Tibial nerve (tissue), 4 donors: ENCODE measurements around the gene HRCT1. TPM values are rescaled to one million over a fixed set of nuclear protein-coding genes. Genes with fewer than 3 reads are reported as not detected.

Experiments used
- DNase-seq, 2 donors: peaks; one replicate each; pipeline ENCODE4 v3.0.0-alpha.2; 2019; ENCODE audit warnings: low spot score in 2 of 2
- H3K27ac ChIP-seq, 4 donors: fragments of 200-600 bp; sonication (generic) in 3 of 4; one replicate each; pipeline ENCODE4 v1.5.1; 2017 to 2019; ENCODE audit warnings: mild to moderate bottlenecking in 1 of 4
- H3K27me3 ChIP-seq, 2 donors: fragments of 200-600 bp; sonication (generic) in 1 of 2; one replicate each; pipeline versions ENCODE4 v1.5.1 to v1.6.0; 2017 to 2019
- H3K36me3 ChIP-seq, 3 donors: fragments of 200-600 bp; sonication (generic); one replicate each; pipeline ENCODE4 v1.5.1; 2018 to 2019
- H3K4me1 ChIP-seq, 4 donors: fragments of 200-600 bp; sonication (generic) in 3 of 4; one replicate each; pipeline ENCODE4 v1.5.1; 2017 to 2019
- H3K4me3 ChIP-seq, 4 donors: fragments of 200-600 bp; sonication (generic) in 3 of 4; one replicate each; pipeline ENCODE4 v1.5.1; 2017 to 2019; ENCODE audit warnings: mild to moderate bottlenecking in 1 of 4, moderate library complexity in 1 of 4
- H3K9me3 ChIP-seq, 4 donors: fragments of 200-600 bp; sonication (generic) in 3 of 4; one replicate each; pipeline ENCODE4 v1.5.1; 2017 to 2019
- CTCF ChIP-seq, 5 experiments: fragments of 200-600 bp in 3 of 5; fragments of 450-650 bp in 2 of 5; sonication (generic) in 3 of 5; IDR thresholded peaks; one replicate each; pipeline ENCODE4 v1.5.1; 2016 to 2019; ENCODE audit warnings: antibody characterized with exemption in 5 of 5, mild to moderate bottlenecking in 3 of 5, moderate library complexity in 2 of 5
- EP300 ChIP-seq, 2 donors: sonication (generic); formaldehyde crosslinking; IDR thresholded peaks; one replicate each; pipeline ENCODE4 v1.6.1; 2017; ENCODE audit warnings: antibody characterized with exemption in 2 of 2, mild to moderate bottlenecking in 1 of 2
- POLR2A ChIP-seq, 2 donors: fragments of 450-650 bp; IDR thresholded peaks; one replicate each; pipeline ENCODE4 v1.6.1; 2017; ENCODE audit warnings: antibody characterized with exemption in 2 of 2, mild to moderate bottlenecking in 2 of 2, moderate library complexity in 2 of 2
- WGBS, 2 donors: methylation state at CpG; one replicate each; pipeline ENCODE4 v1.1.5; 2018; 5-methylcytosine and 5-hydroxymethylcytosine counted together
- total RNA-seq, 4 donors: library from RNA; depleted of rRNA; stranded (reverse); fragments of >200 nt; gene quantifications; one replicate each; pipeline ENCODE4 v1.1.0, GENCODE V29; 2016

The HRCT1 gene
- total RNA-seq, 4 donors from 2014 or later: 7.2 to 15.5 (median 12.0) TPM

GRCh38 chr9:35867538-35867937 lies 38.5 kb upstream of the HRCT1 start:
- H3K4me1 ChIP-seq: no peaks in the 10 kb centered on the region
- DNase-seq: no peak
- H3K4me3 ChIP-seq: no peak overlapping the region
- H3K27ac ChIP-seq: no peak overlapping the region
- no peaks in the 10 kb centered on the region for H3K9me3 ChIP-seq
- TF ChIP-seq POLR2A (IDR thresholded peaks at IDR 0.05): no peak
- no peak for TF ChIP-seq EP300 (IDR thresholded peaks at IDR 0.05)
- no peak for TF ChIP-seq CTCF (IDR thresholded peaks at IDR 0.05)
- 96 to 97% methylated on average over 4 of the region's 4 CpGs for WGBS, 2 donors
- no peaks in the 10 kb centered on the region for H3K36me3 ChIP-seq
- no peaks in the 10 kb centered on the region for H3K27me3 ChIP-seq

- WGBS, 2 donors: 65 to 74% methylated on average over 2 of the region's 2 CpGs
- Histone ChIP-seq H3K9me3 (no peaks in the 10 kb centered on the region), H3K27me3 (no peaks in the 10 kb centered on the region), H3K36me3 (no peaks in the 10 kb centered on the region), H3K4me1 (no peaks in the 10 kb centered on the region), H3K4me3 (no peak overlapping the region), H3K27ac (no peak overlapping the region)
- DNase-seq: no peak
- TF ChIP-seq EP300 (IDR thresholded peaks at IDR 0.05): no peak
- no peak for TF ChIP-seq CTCF (IDR thresholded peaks at IDR 0.05)
- TF ChIP-seq POLR2A (IDR thresholded peaks at IDR 0.05): no peak
Measured at GRCh38 chr9:35868933-35869332, 37.1 kb upstream of the HRCT1 start.

DNA sequence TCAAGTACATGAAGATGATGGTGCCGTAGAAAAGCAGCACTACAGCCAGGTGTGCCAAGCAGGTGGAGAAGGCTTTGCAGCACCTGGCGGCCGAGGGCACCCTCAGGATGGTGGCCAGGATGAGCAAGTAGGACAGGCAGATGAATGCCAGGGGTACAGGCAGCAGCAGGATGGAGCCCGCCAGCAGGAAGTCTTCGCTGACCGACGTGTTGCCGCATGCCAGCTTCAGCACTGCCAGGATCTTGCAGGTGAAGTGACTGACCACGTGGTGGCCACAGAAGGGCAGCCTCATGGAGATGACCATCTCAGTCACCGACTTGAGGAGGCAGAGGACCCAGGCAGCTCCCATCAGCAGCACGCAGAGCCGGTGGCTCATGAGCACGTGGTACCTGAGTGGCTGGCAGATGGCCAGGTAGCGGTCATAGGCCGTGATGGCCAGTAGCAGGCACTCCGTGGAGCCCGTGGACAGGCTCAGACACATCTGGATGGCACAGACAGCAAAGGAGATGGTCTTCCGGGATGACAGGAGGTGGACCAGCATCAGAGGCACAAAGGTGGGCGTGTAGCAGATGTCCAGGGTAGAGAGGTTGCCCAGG lies 36.3 kb upstream of the HRCT1 start:
- Histone ChIP-seq H3K9me3 (no peaks in the 10 kb centered on the region), H3K36me3 (no peaks in the 10 kb centered on the region), H3K4me3 (no peak overlapping the region), H3K4me1 (no peaks in the 10 kb centered on the region), H3K27me3 (no peaks in the 10 kb centered on the region), H3K27ac (no peak overlapping the region)
- 82 to 90% methylated on average over 18 to 19 of the region's 19 CpGs for WGBS, 2 donors
- TF ChIP-seq POLR2A (IDR thresholded peaks at IDR 0.05) (no peak), EP300 (IDR thresholded peaks at IDR 0.05) (no peak), CTCF (IDR thresholded peaks at IDR 0.05) (no peak)
- DNase-seq: no peak

- WGBS, 2 donors: 86 to 90% methylated on average over 8 of the region's 8 CpGs
Measured at GRCh38 chr9:35870351-35870923, 35.6 kb upstream of the HRCT1 start, which contains the start of gene OR13J1. OR13J1 (minus strand) TSS chr9:35870401; CDS start chr9:35870401, 0 bp downstream.

More at GRCh38 chr9:35870351-35870923, 35.6 kb upstream of the HRCT1 start, which contains the start of gene OR13J1:
- no peaks in the 10 kb centered on the region for H3K36me3 ChIP-seq
- H3K27me3 ChIP-seq: no peaks in the 10 kb centered on the region
- H3K9me3 ChIP-seq: no peaks in the 10 kb centered on the region
- no peaks in the 10 kb centered on the region for H3K4me1 ChIP-seq
- TF ChIP-seq EP300 (IDR thresholded peaks at IDR 0.05): no peak
- TF ChIP-seq CTCF (IDR thresholded peaks at IDR 0.05): no peak
- no peak for TF ChIP-seq POLR2A (IDR thresholded peaks at IDR 0.05)
- no peak within 1 kb of the TSS for H3K4me3 ChIP-seq
- H3K27ac ChIP-seq: no peak within 1 kb of the TSS
- no peak for DNase-seq
